NCI-H69 (cell line): ENCODE data around the gene CRYBB2.
"Not testable (repeated sequence)": the region's sequence is repeated elsewhere in the genome, so short reads cannot be mapped to it uniquely, and the experiment has no call there.

ENCODE experiments used
- DNase-seq: peaks from one replicate; lab custom pipeline; 2025; lab: John Stamatoyannopoulos, UW

The CRYBB2 gene

GRCh38 chr22:25199731-25200520, 19.5 kb upstream of the CRYBB2 start, which contains the start of gene CRYBB3:
CRYBB3 (plus strand) TSS chr22:25199858; CDS start chr22:25201397, 1,539 bp downstream.
- DNase-seq = no peak

GRCh38 chr22:25200967-25201366, 18.5 kb upstream of the CRYBB2 start:
- no peak for DNase-seq

GRCh38 chr22:25201557-25202273, 17.7 kb upstream of the CRYBB2 start:
- no peak for DNase-seq

- peak; percentile 77 for DNase-seq
Measured at GRCh38 chr22:25202290-25202921, 17.0 kb upstream of the CRYBB2 start.

GRCh38 chr22:25203082-25203481, 16.4 kb upstream of the CRYBB2 start:
- no peak for DNase-seq

GRCh38 chr22:25204547-25204946, 14.9 kb upstream of the CRYBB2 start:
- DNase-seq = not testable (repeated sequence)

- DNase-seq = no peak
Measured at GRCh38 chr22:25205847-25206246, 13.6 kb upstream of the CRYBB2 start.

GRCh38 chr22:25206998-25207397, 12.4 kb upstream of the CRYBB2 start:
- DNase-seq = no peak

- no peak for DNase-seq
Measured at GRCh38 chr22:25207553-25208157, 11.8 kb upstream of the CRYBB2 start.

GRCh38 chr22:25208328-25208727, 11.1 kb upstream of the CRYBB2 start:
- no peak for DNase-seq

GRCh38 chr22:25208743-25209505, 10.5 kb upstream of the CRYBB2 start:
- DNase-seq = peak; percentile 11

- DNase-seq = no peak
Measured at GRCh38 chr22:25210793-25211192, 8.6 kb upstream of the CRYBB2 start.

- no peak for DNase-seq
Measured at GRCh38 chr22:25212337-25212736, 7.1 kb upstream of the CRYBB2 start.

GRCh38 chr22:25213221-25213620, 6.2 kb upstream of the CRYBB2 start:
- DNase-seq = no peak

- no peak for DNase-seq
Measured at GRCh38 chr22:25216230-25216629, 3.2 kb upstream of the CRYBB2 start.

- DNase-seq = peak; percentile 89
Measured at GRCh38 chr22:25219948-25220442, 556 bp downstream of the CRYBB2 start.

- peak; percentile 17 for DNase-seq
Measured at GRCh38 chr22:25221790-25222189, 2.4 kb downstream of the CRYBB2 start.

GRCh38 chr22:25223269-25223850, 3.9 kb downstream of the CRYBB2 start:
- peak; percentile 78 for DNase-seq

- DNase-seq = no peak
Measured at GRCh38 chr22:25228822-25229221, 9.4 kb downstream of the CRYBB2 start.

- DNase-seq = not testable (repeated sequence)
Measured at GRCh38 chr22:25230760-25231159, 11.3 kb downstream of the CRYBB2 start.

- DNase-seq = no peak
Measured at GRCh38 chr22:25232301-25232700, 12.9 kb downstream of the CRYBB2 start.
